GM19463 (cell line): ENCODE data around the gene SNX6.
"Not testable (repeated sequence)": the region's sequence is repeated elsewhere in the genome, so short reads cannot be mapped to it uniquely, and the experiment has no call there.

Source experiments
- ATAC-seq: cut with Tn5 transposase; IDR thresholded peaks from one replicate; pipeline ENCODE4 v1.9.1; 2021; ENCODE audit warnings: mild to moderate bottlenecking, moderate library complexity; ENCODE audit not compliant: unreplicated experiment

The SNX6 gene

GRCh38 chr14:34629657-34630529, at the start of gene SNX6:
TSS of gene SNX6 (minus strand) at chr14:34630148. CDS start at chr14:34630116, 32 bp downstream.
- peak; percentile 96 for ATAC-seq

- no peak for ATAC-seq
These were observed 48.8 kb upstream of the SNX6 start for GRCh38 chr14:34678735-34679134.

GRCh38 chr14:34678306-34678705, 48.4 kb upstream of the SNX6 start:
- ATAC-seq: no peak

GRCh38 chr14:34676516-34677211, 46.7 kb upstream of the SNX6 start:
- ATAC-seq: no peak

- no peak for ATAC-seq
These were observed 43.8 kb upstream of the SNX6 start for GRCh38 chr14:34673702-34674101.

GRCh38 chr14:34671716-34672115, 41.8 kb upstream of the SNX6 start:
- no peak for ATAC-seq

- no peak for ATAC-seq
These were observed 38.2 kb upstream of the SNX6 start for GRCh38 chr14:34668111-34668510.

- ATAC-seq: no peak
These were observed 37.1 kb upstream of the SNX6 start for GRCh38 chr14:34667007-34667406.

GRCh38 chr14:34665785-34666435, 36.0 kb upstream of the SNX6 start:
- no peak for ATAC-seq

- no peak for ATAC-seq
These were observed 32.7 kb upstream of the SNX6 start for GRCh38 chr14:34662561-34663088.

GRCh38 chr14:34660796-34661195, 30.8 kb upstream of the SNX6 start:
- ATAC-seq: no peak

- no peak for ATAC-seq
These were observed 26.0 kb upstream of the SNX6 start for GRCh38 chr14:34655959-34656358.

GRCh38 chr14:34653073-34653472, 23.1 kb upstream of the SNX6 start:
- ATAC-seq: not testable (repeated sequence)

GRCh38 chr14:34652348-34652747, 22.4 kb upstream of the SNX6 start:
- ATAC-seq: not testable (repeated sequence)

GRCh38 chr14:34650786-34651584, 21.0 kb upstream of the SNX6 start:
- ATAC-seq: no peak

- not testable (repeated sequence) for ATAC-seq
These were observed 20.1 kb upstream of the SNX6 start for GRCh38 chr14:34650006-34650405.

- no peak for ATAC-seq
These were observed 19.4 kb upstream of the SNX6 start for GRCh38 chr14:34649344-34649743.

- no peak for ATAC-seq
These were observed 16.8 kb upstream of the SNX6 start for GRCh38 chr14:34646570-34647255.

GRCh38 chr14:34643361-34643760, 13.4 kb upstream of the SNX6 start:
- no peak for ATAC-seq

- ATAC-seq: no peak
These were observed 12.6 kb upstream of the SNX6 start for GRCh38 chr14:34642595-34642994.
